ENCODE measurements around the gene LHX8.

DNA sequence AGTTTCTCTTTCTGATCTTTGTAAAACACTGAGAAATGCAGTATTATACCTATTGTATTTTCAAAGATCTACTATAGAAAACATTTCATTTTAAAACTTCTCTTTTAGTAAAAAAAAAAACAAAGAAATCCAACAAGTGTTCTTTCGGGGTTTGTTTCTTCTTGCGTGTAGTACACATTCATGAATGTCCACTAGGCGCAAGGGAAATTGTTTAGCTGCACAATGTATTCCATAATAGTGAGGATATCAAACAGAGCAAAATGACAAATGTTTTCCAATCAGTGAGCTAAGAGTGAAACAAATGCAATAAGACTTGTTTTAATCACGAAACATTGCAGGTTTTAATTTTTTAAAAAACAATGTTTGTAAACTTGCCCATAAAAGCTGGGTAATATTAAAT, 68.6 kb downstream of the LHX8 start:
- TF ChIP-seq EZH2 (IDR thresholded peaks at IDR 0.05; ENCODE audit: insufficient read depth, poor library complexity, severe bottlenecking) (no peak), EZH2phosphoT487 (IDR thresholded peaks at IDR 0.05; ENCODE audit: insufficient read depth, low read depth) (no peak)

Data from GM23248 (cell line).